ENCODE data around the gene NFE2L1. TPM values are rescaled to one million over a fixed set of nuclear protein-coding genes. Genes with fewer than 3 reads are reported as not detected.
A peak's percentile ranks its signal among the peaks of the same experiment; 100 is the strongest.
"Not testable (repeated sequence)": the region's sequence is repeated elsewhere in the genome, so short reads cannot be mapped to it uniquely, and the experiment has no call there.

The NFE2L1 gene
- polyA plus RNA-seq, 1 experiment: 281 TPM

DNA sequence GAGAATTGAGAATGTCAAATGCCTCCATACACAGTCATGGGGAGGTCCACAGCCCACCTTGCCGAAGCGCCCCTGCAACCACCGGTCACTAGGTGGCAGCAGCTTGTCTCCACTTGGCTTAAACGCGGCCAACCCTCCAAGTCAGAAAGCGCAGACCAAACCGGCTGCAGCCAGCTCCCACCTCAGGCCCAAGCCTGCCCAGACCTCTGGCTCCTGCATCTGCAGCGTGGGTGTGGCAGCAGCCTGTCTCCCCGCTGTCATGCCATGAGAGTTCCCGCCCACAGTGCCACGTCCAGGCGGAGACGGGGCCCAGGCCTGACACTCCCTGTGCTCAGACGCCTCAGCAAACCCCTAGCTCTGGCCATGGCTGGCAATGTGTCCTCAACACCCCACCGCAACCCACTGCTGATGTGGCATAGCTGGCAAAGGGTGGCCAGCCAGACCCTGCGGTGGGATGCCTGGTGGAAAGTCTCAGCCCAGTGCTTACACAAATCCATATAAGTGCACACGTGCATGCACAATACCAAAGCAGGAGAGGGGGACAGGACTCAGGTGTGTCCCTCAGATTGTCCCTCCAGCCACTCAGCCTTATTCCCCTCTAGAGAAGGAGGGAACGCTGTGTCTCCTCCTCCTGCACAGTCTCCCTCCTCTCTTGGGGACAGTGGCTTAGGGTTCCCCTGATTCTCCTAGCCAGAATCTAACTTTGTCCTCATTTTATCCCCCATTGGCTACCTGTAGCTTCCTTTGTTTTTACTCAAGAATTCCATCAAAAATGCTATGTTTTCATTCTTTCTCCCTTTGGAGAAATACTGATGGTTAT, 21.4 kb upstream of the NFE2L1 start:
- ChIA-PET CTCF (interaction anchor here (0.6 to 7.9 kb wide), 37 partner anchors 8 to 591 kb away, joined by 3 to 200 read pairs (median 5); partner anchors contain the start of genes CBX1, COPZ2, NFE2L1 and SCRN2), POLR2A (interaction anchor here (1.1 kb wide), 1 partner anchor 82 kb away, joined by 4 read pairs; no protein-coding TSS in a partner anchor)
- TF ChIP-seq, protein P1, sequence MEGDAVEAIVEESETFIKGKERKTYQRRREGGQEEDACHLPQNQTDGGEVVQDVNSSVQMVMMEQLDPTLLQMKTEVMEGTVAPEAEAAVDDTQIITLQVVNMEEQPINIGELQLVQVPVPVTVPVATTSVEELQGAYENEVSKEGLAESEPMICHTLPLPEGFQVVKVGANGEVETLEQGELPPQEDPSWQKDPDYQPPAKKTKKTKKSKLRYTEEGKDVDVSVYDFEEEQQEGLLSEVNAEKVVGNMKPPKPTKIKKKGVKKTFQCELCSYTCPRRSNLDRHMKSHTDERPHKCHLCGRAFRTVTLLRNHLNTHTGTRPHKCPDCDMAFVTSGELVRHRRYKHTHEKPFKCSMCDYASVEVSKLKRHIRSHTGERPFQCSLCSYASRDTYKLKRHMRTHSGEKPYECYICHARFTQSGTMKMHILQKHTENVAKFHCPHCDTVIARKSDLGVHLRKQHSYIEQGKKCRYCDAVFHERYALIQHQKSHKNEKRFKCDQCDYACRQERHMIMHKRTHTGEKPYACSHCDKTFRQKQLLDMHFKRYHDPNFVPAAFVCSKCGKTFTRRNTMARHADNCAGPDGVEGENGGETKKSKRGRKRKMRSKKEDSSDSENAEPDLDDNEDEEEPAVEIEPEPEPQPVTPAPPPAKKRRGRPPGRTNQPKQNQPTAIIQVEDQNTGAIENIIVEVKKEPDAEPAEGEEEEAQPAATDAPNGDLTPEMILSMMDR (IDR thresholded peaks at IDR 0.05; ENCODE audit: insufficient read depth, low read depth, low read length): peak; percentile 96
- peak; percentile 70 for DNase-seq (ENCODE audit: low read depth)
- no peak overlapping the region for H3K4me3 ChIP-seq (ENCODE audit: low read depth, low read length)
- no peaks in the 10 kb centered on the region; the same call in 1 of the 2 replicates for H3K36me3 ChIP-seq (ENCODE audit: control insufficient read depth, insufficient read depth, low read length)
- no peaks in the 10 kb centered on the region for H3K27me3 ChIP-seq (ENCODE audit: control insufficient read depth, insufficient read depth, low read length)

DNA sequence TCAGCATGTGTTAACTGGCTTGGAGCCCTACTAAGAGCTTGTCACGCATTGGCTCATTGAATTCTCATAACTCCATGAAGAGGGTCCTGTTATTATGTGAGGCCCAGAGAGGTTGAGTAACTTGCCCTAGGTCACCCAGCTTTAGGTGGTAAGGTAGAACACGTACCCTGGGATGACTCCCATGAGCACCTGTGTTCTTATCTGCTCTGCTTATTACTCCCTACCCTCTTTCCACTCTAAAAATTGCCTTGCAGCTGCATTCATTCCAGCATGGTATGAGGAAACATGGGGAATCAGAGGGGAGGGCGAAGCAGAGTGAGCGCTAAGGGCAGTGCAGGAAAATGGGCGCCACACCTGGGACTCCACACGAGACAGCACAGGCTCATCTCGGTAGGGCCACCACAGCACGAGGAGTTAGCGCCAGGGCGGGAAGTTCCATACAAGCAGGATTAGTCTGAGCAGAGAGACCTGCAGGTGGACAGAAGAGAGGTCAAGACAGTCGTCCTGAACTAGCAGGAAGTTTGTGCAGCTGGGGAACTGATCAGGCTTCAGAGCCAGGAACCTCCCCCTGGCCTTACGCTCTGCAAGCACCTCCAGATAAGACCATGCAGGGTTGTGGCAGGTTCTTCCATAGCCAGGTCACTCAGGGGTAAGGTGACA, 20.7 kb upstream of the NFE2L1 start:
- TF ChIP-seq, protein P1 (IDR thresholded peaks at IDR 0.05; ENCODE audit: insufficient read depth, low read depth, low read length): no peak
- CTCF ChIA-PET: interaction anchor here (0.8 to 7.9 kb wide), 24 partner anchors 9 to 187 kb away, joined by 3 to 200 read pairs (median 6); partner anchors contain the start of genes CBX1, COPZ2, NFE2L1 and SCRN2
- POLR2A ChIA-PET: no interaction called here
- DNase-seq (ENCODE audit: low read depth): no peak
- H3K27me3 ChIP-seq (ENCODE audit: control insufficient read depth, insufficient read depth, low read length): no peaks in the 10 kb centered on the region
- no peak overlapping the region for H3K4me3 ChIP-seq (ENCODE audit: low read depth, low read length)
- H3K36me3 ChIP-seq (ENCODE audit: control insufficient read depth, insufficient read depth, low read length): peaks cover 2% of the 10 kb centered on the region

DNA sequence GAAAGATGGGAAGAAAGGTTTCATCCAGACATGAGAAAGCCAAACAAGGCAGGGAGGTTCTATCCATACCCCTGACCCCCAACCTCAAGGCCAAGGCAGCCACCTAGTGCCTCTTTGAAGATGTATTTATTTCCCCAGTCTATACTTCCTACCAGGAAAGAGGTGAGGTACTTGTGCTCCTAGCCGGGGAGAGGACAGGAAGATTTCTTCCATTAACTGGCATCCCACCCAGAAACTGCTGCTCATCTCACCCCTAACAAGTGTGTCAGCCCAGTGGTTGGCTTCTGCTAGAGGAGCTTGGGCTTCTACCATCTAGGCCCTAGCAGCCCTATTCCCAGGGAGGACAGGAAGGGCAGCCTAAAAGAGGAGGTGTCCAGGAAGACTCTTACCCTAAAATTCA, 19.4 kb upstream of the NFE2L1 start:
- POLR2A ChIA-PET: interaction anchor here (1.5 kb wide), 1 partner anchor 40 kb away, joined by 3 read pairs; no protein-coding TSS in a partner anchor
- Histone ChIP-seq H3K4me3 (ENCODE audit: low read depth, low read length) (no peak overlapping the region), H3K27me3 (ENCODE audit: control insufficient read depth, insufficient read depth, low read length) (no peaks in the 10 kb centered on the region), H3K36me3 (ENCODE audit: control insufficient read depth, insufficient read depth, low read length) (peaks cover 7% of the 10 kb centered on the region)
- TF ChIP-seq, protein P1 (IDR thresholded peaks at IDR 0.05; ENCODE audit: insufficient read depth, low read depth, low read length): no peak
- CTCF ChIA-PET: interaction anchor here (7.9 kb wide), 1 partner anchor 48 kb away, joined by 200 read pairs; no protein-coding TSS in a partner anchor
- DNase-seq (ENCODE audit: low read depth): no peak

DNA sequence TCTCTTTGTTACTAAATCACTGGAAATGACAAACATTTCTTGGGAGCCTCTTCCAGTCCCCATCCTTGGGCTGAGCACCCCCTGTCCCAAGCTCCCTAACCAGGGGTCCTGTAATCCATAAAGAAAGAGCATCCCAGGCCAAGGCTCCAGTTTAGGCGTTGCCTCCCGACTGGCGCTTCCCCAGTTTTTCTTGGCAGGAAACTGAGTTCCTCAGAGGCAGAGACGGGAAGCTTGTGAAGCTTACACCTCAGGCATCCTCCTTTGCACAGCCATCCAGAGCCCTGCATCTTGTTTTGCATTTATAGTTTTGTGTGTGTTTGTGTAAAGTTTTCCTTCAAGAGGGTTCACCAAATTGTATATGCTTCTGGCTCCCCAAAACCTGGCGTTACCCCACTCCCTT, 17.6 kb upstream of the NFE2L1 start:
- ChIA-PET CTCF (interaction anchor here (0.9 to 7.9 kb wide), 7 partner anchors 18 to 587 kb away, joined by 3 to 200 read pairs (median 5); partner anchors contain the start of gene NFE2L1), POLR2A (interaction anchor here (0.6 kb wide), 1 partner anchor 85 kb away, joined by 9 read pairs; no protein-coding TSS in a partner anchor)
- TF ChIP-seq, protein P1 (IDR thresholded peaks at IDR 0.05; ENCODE audit: insufficient read depth, low read depth, low read length): no peak
- no peak for DNase-seq (ENCODE audit: low read depth)
- H3K27me3 ChIP-seq (ENCODE audit: control insufficient read depth, insufficient read depth, low read length): no peaks in the 10 kb centered on the region
- no peak overlapping the region for H3K4me3 ChIP-seq (ENCODE audit: low read depth, low read length)
- H3K36me3 ChIP-seq (ENCODE audit: control insufficient read depth, insufficient read depth, low read length): peaks cover 8% of the 10 kb centered on the region

DNA sequence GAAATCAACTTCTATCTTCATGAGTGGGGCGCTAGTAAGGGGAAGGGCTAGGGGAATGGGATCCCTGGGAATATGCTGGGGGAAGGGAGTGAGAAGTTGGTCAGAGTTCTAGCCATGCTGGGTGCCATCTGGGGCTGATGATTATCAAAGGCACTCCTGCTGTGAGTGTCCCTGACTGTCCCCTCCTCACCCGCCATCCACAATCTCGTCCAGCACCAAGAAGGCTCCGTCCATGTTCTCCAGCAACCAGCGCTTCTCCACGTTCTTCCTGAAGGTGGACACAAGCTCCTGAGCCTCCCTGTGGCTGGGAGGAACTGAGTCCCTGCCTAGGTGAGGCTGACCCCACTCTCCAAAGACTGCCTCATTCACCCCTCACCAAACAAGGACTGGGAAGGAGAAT, 16.2 kb upstream of the NFE2L1 start:
- CTCF ChIA-PET: interaction anchor here (2.3 to 7.9 kb wide), 2 partner anchors 36 to 45 kb away, joined by 8 to 200 read pairs; no protein-coding TSS in a partner anchor
- POLR2A ChIA-PET: interaction anchor here (0.6 kb wide), 1 partner anchor 43 kb away, joined by 3 read pairs; no protein-coding TSS in a partner anchor
- H3K27me3 ChIP-seq (ENCODE audit: control insufficient read depth, insufficient read depth, low read length): no peaks in the 10 kb centered on the region

DNA sequence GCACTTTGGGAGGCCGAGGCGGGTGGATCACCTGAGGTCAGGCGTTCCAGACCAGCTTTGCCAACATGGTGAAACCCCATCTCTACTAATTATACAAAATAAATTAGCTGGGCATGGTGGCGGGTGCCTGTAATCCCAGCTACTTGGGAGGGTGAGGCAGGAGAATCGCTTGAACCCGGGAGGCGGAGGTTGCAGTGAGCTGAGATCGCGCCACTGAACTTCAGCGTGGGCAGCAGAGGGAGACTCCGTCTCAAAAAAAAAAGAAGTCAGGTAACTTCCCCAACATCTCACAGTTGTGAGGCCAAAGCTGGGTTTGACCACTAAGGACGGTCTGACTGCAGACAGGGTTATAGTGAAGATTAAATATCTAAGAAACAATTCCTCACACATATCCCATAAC, 13.4 kb upstream of the NFE2L1 start:
- POLR2A ChIA-PET; H3K36me3 ChIP-seq (ENCODE audit: control insufficient read depth, insufficient read depth, low read length); DNase-seq (ENCODE audit: low read depth); H3K27me3 ChIP-seq (ENCODE audit: control insufficient read depth, insufficient read depth, low read length); H3K4me3 ChIP-seq (ENCODE audit: low read depth, low read length): not testable (repeated sequence)
- CTCF ChIA-PET: interaction anchor here (0.7 to 6.9 kb wide), 6 partner anchors 9 to 85 kb away, joined by 3 to 64 read pairs (median 4); no protein-coding TSS in a partner anchor

More for the DNA sequence above, 16.2 kb upstream of the NFE2L1 start:
- Histone ChIP-seq H3K36me3 (ENCODE audit: control insufficient read depth, insufficient read depth, low read length) (peaks cover 8% of the 10 kb centered on the region), H3K4me3 (ENCODE audit: low read depth, low read length) (no peak overlapping the region)
- TF ChIP-seq, protein P1 (IDR thresholded peaks at IDR 0.05; ENCODE audit: insufficient read depth, low read depth, low read length): no peak
- DNase-seq (ENCODE audit: low read depth): no peak
